Panc1 (cell line): ENCODE results near the gene CPNE6.

ENCODE experiments used
- CTCF ChIP-seq: fragments of 450-650 bp; IDR thresholded peaks from 2 replicates; pipeline ENCODE4 v1.5.1; 2017; ENCODE audit warnings: mild to moderate bottlenecking
- POLR2AphosphoS5 ChIP-seq: IDR thresholded peaks from 2 replicates; pipeline ENCODE4 v1.6.1; 2012; ENCODE audit warnings: mild to moderate bottlenecking, low read depth, low read length, moderate library complexity
- SIN3A ChIP-seq: IDR thresholded peaks from 2 replicates; pipeline ENCODE4 v1.6.1; 2012; ENCODE audit warnings: low read depth, mild to moderate bottlenecking, low read length, moderate library complexity, borderline replicate concordance; ENCODE audit not compliant: insufficient read depth
- TCF7L2 ChIP-seq: IDR thresholded peaks from 2 replicates; pipeline ENCODE4 v1.6.1; 2011; ENCODE audit warnings: mild to moderate bottlenecking, low read depth, low read length, inconsistent platforms
- TF ChIP-seq, protein P1 (sequence below), 2 experiments: IDR thresholded peaks; 2 replicates each; pipeline ENCODE4 v1.6.1; 2011 to 2012; ENCODE audit warnings: low read depth in 2 of 2, control low read depth in 1 of 2, low read length in 1 of 2, mild to moderate bottlenecking in 1 of 2, moderate library complexity in 1 of 2; ENCODE audit not compliant: insufficient read depth in 1 of 2

- TF ChIP-seq, protein P1, sequence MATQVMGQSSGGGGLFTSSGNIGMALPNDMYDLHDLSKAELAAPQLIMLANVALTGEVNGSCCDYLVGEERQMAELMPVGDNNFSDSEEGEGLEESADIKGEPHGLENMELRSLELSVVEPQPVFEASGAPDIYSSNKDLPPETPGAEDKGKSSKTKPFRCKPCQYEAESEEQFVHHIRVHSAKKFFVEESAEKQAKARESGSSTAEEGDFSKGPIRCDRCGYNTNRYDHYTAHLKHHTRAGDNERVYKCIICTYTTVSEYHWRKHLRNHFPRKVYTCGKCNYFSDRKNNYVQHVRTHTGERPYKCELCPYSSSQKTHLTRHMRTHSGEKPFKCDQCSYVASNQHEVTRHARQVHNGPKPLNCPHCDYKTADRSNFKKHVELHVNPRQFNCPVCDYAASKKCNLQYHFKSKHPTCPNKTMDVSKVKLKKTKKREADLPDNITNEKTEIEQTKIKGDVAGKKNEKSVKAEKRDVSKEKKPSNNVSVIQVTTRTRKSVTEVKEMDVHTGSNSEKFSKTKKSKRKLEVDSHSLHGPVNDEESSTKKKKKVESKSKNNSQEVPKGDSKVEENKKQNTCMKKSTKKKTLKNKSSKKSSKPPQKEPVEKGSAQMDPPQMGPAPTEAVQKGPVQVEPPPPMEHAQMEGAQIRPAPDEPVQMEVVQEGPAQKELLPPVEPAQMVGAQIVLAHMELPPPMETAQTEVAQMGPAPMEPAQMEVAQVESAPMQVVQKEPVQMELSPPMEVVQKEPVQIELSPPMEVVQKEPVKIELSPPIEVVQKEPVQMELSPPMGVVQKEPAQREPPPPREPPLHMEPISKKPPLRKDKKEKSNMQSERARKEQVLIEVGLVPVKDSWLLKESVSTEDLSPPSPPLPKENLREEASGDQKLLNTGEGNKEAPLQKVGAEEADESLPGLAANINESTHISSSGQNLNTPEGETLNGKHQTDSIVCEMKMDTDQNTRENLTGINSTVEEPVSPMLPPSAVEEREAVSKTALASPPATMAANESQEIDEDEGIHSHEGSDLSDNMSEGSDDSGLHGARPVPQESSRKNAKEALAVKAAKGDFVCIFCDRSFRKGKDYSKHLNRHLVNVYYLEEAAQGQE (IDR thresholded peaks at IDR 0.05; ENCODE audit: insufficient read depth in 1 of 2, low read depth in 2 of 2, low read length in 1 of 2), result no peak
- no peak for TF ChIP-seq POLR2AphosphoS5
- TF ChIP-seq CTCF, result no peak
- TF ChIP-seq SIN3A, result no peak
- TF ChIP-seq TCF7L2, result no peak
These were observed 4.0 kb upstream of the CPNE6 start for GRCh38 chr14:24067133-24068082.
